ENCODE data around the gene HOOK1.

GRCh38 chr1:59917785-59918180 lies 103.0 kb downstream of the HOOK1 start:
- no peak for TF ChIP-seq ZNF274 (IDR thresholded peaks at IDR 0.05; ENCODE audit: low read depth, low read length)
- TF ChIP-seq YY1 (IDR thresholded peaks at IDR 0.05; ENCODE audit: insufficient read depth, insufficient read length) = no peak
- no peak for TF ChIP-seq SUZ12 (IDR thresholded peaks at IDR 0.05; ENCODE audit: extremely low read depth, insufficient read depth, insufficient read length)
